ENCODE data around the gene KCNJ2.

The KCNJ2 gene

GRCh38 chr17:70201872-70202419, 32.6 kb downstream of the KCNJ2 start:
- FAIRE-seq = no peak
- DNase-seq (ENCODE audit: insufficient read length, low spot score) = no peak

GRCh38 chr17:70202840-70203239, 33.5 kb downstream of the KCNJ2 start:
- FAIRE-seq = no peak
- no peak for DNase-seq (ENCODE audit: insufficient read length, low spot score)

- no peak for DNase-seq (ENCODE audit: insufficient read length, low spot score)
- FAIRE-seq = no peak
Observed at GRCh38 chr17:70204431-70204830, 35.1 kb downstream of the KCNJ2 start.

- DNase-seq (ENCODE audit: insufficient read length, low spot score) (no peak), FAIRE-seq (no peak)
Observed at GRCh38 chr17:70205401-70205800, 36.1 kb downstream of the KCNJ2 start.

- FAIRE-seq = no peak
- DNase-seq (ENCODE audit: insufficient read length, low spot score) = no peak
Observed at GRCh38 chr17:70206361-70207010, 37.2 kb downstream of the KCNJ2 start.

GRCh38 chr17:70207184-70207583, 37.9 kb downstream of the KCNJ2 start:
- no peak for FAIRE-seq

GRCh38 chr17:70208080-70208794, 38.9 kb downstream of the KCNJ2 start:
- no peak for DNase-seq (ENCODE audit: insufficient read length, low spot score)
- FAIRE-seq = no peak

More at GRCh38 chr17:70207184-70207583, 37.9 kb downstream of the KCNJ2 start:
- no peak for DNase-seq (ENCODE audit: insufficient read length, low spot score)

GRCh38 chr17:70208825-70209555, 39.7 kb downstream of the KCNJ2 start:
- no peak for FAIRE-seq

GRCh38 chr17:70215656-70216055, 46.3 kb downstream of the KCNJ2 start:
- no peak for FAIRE-seq
- DNase-seq (ENCODE audit: insufficient read length, low spot score) = no peak

More at GRCh38 chr17:70208825-70209555, 39.7 kb downstream of the KCNJ2 start:
- DNase-seq (ENCODE audit: insufficient read length, low spot score) = no peak

GRCh38 chr17:70217571-70217970, 48.2 kb downstream of the KCNJ2 start:
- DNase-seq (ENCODE audit: insufficient read length, low spot score) = no peak

GRCh38 chr17:70225276-70225675, 55.9 kb downstream of the KCNJ2 start:
- FAIRE-seq (no peak), DNase-seq (ENCODE audit: insufficient read length, low spot score) (no peak)

More at GRCh38 chr17:70217571-70217970, 48.2 kb downstream of the KCNJ2 start:
- FAIRE-seq = no peak
